Middle frontal gyrus (tissue), 1 donor: ENCODE measurements around the gene PFN4.
A peak's percentile ranks its signal among the peaks of the same experiment; 100 is the strongest.
"Not testable (repeated sequence)": the region's sequence is repeated elsewhere in the genome, so short reads cannot be mapped to it uniquely, and the experiment has no call there.

Experiments used
- DNase-seq: peaks from one replicate; pipeline ENCODE4 v3.0.0-alpha.2; 2015; ENCODE audit warnings: low spot score; ENCODE audit errors: extremely low spot score

Gene PFN4, protein sequence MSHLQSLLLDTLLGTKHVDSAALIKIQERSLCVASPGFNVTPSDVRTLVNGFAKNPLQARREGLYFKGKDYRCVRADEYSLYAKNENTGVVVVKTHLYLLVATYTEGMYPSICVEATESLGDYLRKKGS

DNA sequence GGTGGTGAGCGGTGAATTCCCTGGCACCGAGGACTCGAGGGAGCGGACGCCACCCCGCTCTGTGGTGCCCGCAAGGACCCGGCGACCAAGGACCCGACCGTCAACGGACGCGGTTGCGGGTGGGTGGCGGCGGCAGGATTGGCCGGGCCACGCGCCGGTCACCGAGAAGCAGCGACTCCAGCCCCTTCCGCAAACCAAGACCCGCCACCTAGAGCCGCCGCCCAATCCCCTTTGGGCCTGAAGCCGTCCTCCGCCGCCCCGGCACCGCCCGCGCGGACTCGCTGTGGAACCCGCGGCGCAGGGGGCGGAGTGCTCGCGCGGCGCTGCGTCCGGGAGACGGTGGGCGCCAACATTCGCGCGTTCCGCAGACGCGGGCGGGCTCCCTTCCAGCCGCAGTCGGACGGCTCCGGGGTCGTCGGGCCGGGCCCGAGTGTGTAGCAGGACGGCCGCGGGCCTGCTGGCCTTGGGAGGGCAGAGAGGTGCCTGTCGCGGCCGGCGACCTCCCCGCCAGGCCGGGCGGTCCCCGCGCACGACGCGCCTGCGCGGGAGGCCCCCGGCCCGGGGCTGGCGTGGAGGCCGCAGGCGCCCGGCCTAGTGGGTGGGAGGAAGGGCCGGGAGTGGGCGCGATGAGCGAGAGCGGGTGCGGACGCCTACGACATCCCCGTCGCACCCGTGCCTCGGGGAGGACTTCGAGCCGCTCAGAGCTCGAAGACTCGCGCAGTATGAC is at the start of gene PFN4, which contains the start of gene FAM228B:
PFN4 (minus strand) TSS at position 140 of the 727 bp plus-strand sequence. CDS start 799 bp downstream, outside the sequence.
FAM228B (plus strand) TSS at position 275 of the 727 bp plus-strand sequence. CDS start 893 bp downstream, outside the sequence.
- DNase-seq: peak; percentile 81

DNA sequence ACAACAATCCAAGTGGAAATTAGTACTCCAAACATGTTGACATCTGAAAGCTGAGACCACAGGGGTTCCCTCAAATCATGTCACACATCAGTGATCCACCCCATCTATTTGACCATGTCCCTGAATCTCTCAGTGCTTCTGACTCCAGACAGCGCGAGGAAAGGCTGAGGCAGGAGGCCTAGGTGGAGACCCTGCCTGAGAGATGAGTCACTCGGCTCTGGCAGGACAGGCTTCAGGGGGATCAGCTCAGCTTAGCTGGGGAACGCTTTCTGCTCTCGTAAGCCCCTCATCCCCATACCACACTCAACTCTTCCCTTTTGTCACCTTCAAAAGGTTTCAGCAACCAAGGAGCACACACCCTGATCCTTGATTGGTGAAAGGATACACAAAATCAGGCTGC is 45.9 kb upstream of the PFN4 start:
- DNase-seq: no peak

DNA sequence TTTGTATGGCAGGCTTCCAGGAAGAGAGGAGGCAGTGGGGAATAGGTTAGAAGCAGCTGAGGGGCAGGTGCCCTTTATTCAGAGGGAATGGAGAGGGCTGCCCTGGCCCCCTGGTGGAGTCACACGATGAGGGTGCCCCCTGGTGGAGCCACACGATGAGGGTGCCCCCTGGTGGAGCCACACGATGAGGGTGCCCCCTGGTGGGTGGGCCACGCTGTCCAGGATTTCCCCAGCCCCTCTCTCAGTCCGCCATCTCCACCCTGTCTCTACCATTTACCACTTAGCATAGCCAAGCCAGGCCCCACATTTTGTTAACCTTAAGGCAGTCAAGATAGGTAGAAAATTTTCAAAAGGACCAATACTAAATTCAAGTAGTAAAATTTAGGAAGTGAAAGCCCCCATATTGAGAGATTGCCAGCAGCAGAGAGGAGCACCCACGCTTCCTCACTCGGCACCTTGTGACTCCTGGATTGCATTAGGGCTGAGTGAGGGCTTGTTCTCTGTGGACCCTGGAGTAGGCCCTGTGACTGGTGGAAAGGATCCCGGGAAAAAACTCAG is 41.4 kb upstream of the PFN4 start:
- no peak for DNase-seq

DNA sequence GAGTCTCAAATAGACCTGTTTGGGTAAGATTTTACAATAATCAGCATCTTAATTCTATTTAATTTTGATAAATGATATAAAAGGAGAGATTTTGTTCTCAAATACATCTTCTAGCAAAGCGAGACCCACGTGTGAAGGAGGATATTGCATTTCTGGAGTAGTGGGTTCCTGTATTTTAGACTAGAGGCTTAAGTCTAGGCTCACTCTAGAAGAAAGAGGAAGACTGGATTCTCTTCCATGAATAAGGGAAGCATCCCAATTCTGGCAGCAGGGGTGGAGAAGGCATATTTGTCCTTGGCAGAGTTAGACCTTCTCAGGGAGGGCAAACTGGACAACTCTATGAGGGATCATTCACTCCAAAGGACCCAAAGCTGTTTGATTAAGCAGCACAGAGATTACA is 40.5 kb upstream of the PFN4 start:
- no peak for DNase-seq

DNA sequence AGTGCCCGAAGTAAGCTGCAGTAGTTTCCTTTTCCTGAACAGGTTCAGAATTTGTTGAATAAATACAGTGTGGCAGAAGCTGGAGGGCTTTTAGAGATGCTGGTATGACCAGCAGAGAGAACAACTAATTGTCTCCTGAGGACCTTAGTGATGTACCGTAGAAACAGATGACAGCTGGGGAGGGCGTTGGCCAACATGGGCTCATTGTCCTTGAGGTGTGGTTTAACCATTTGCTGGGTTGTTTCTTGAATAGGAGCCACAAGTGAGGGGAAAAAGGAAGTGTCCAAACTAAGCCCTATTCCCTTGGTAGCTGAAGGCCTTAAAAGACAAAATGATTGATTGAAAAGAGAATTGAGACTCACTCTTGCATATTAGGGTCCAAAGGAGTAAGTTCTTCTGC is 40.1 kb upstream of the PFN4 start:
- no peak for DNase-seq

DNA sequence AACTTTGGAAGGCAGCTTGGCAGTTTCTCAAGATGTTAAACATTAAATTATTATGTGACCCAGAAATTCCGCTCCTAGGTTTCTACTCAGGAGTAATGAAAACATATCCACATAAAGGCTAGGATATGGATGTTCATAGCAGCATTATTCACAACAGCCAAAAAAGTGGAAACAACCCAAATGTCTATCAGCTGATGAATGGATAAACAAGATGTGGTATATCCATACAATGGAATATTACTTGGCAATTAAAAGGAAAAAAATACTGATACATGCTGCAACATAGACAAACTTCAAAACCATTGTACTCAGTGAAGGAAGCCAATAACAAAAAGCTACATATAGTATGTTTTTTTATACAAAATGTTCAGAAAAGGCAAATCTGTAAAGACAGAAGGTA is 39.4 kb upstream of the PFN4 start:
- DNase-seq: no peak

DNA sequence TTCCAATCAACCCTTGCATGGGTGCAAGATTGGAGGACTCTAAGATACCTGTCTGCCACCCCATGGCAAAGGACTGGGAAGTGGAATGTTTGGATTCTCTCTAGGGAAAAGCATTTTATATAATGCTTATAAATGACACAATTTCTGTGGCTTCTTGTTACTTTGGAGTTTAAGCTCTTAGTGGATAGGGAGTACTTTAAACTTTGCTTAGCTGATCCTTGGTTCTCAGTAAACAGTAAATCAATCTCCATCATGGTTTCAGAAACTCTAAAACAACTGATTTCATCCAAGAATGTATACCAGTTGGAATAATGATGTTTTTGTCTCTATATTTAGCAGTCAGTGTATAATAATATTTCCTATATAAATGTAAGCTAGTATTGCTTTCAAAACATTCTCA is 37.6 kb upstream of the PFN4 start:
- no peak for DNase-seq

DNA sequence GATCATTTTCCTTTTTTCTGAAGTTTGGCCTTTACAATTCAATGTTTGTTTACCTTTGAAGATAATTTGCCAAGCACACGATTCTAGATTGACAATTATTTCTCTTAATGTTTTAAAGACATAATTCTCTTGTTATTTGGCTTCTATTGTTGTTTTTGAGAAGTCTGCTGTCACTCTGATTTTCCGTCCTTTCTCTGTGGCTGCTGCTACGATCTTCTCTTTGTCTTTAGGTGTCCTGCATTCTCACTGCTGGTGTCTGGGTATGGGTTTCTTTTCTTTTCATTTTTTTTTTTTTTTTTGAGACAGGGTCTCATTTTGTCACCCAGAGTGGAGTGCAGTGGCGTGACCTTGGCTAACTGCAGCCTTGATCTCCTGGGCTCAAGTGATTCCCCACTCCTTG is 36.6 kb upstream of the PFN4 start:
- DNase-seq: no peak

DNA sequence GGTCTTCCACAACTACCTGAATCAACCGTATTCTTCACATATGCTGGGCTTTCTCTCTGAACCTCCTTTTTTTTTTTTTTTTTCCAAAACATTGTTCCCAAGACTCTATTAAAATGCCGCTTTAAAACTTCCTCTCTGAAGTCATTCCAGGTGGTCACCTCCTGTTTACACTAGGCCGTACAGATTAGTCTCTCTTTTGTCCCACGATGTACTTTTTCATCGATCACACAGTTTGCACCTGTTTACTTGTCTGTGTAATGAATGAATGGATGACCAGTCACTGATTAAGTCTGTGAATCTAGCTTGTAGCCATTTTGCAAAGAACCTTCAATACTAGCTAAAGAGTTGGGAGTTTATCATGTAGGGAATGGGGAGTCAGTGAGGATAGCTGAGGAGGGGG is 35.0 kb upstream of the PFN4 start:
- DNase-seq: no peak

DNA sequence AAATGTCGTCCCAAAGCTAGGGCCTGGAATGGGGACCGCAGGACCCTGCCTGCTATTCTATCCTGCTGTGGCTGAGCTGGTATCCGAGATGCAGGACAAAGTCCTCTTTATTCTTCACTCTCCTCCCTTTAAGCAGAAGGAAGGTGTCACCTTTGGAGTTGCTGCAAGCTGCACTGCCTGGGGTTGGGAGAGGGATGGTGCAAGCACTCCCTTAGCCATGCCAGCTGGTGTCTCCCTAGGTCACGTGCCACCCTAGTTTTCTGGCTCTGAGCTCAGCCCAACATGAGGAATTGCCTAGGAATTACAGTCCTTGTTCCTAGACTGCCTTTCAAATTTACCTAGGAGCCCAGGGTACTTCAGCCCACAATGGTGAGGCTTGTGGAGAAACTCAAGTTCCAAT is 30.3 kb upstream of the PFN4 start:
- no peak for DNase-seq

DNA sequence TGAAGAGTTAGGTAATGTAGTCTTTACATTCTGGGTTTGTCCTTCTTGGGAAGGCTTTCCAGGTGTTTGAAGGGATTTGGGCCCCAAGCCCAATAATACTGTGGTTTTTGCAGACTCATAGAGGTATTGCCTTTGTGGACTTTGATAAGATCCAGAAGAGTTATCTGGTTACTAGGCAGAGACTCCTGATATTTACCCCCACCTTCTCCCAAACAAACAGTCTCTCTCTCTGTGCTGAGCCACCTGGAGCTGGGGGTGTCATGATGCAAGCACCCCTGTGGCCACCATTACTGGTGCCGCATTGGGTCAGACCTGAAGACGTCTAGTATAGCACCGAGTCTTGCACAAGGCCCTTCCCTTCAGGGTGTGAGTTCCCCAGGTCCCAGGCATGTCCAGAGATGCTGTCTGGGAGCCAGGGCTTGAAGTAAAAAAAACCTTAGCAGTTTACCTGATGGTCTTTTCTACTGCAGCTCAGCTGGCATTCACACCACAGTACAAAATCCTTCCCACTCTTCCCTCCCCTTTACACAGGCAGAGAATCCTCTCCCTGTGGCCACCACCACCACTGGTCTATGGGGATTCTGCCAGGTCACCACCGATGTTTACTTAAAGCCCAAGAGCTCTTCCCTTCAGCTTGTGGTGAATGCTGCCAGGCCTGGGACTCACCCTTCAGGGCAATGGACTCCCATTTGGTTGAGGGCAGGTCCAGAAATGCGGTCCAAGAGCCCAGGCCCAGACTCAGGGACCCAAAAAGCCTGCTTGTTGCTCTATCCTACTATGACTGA is 29.5 kb upstream of the PFN4 start:
- DNase-seq: no peak

DNA sequence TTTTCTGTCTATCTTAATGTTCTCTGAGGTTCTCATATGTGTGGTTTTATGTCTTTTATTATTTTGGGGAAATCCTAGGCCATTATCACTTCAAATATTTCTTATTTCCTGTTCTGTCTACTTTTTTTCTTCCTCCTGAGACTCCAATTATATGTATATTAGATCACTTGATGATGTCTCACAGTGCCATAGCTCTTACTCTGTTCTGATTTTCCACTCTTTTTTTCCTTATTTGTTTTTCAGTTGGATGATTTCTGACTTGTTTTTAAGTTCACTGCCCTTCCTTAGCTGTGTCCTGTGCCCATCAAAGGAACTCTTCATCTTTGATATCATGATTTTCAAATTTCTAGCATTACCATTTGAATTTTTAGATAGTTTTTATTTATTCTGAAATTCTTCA is 24.2 kb upstream of the PFN4 start:
- no peak for DNase-seq

DNA sequence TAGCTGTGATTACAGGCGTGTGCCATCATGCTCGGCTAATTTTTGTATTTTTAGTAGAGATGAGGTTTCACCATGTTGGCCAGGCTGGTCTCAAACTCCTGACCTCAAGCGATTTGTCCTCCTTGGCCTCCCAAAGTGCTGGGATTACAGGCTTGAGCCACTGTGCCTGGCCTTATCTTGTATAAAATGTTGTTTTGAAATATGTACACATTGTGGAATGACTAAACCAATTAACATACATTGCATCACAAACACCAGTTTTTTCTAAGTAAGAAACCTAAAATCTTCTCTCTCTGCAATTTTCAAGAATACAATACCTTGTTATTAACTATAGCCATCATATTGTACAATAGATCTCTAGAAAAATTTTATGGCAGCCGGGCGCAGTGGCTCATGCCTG is 17.2 kb upstream of the PFN4 start:
- DNase-seq: not testable (repeated sequence)

DNA sequence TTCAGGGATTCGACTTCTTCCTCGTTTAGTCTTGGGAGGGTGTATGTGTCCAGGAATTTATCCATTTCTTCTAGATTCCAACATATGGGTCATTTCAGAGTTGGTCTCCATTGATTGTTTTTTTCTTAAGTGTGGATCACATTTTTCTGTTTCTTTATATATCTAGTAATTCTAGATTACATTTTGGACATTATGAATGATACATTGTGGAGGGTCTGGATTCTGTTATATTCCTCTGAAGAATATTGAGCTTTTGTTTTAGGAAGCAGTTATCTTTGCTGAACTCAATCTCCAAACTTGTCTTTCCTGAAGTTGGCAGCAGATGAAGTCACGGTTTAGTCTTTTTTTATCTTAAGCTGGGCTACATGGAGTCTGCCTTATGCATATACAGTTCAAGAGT is 9.4 kb upstream of the PFN4 start:
- no peak for DNase-seq

DNA sequence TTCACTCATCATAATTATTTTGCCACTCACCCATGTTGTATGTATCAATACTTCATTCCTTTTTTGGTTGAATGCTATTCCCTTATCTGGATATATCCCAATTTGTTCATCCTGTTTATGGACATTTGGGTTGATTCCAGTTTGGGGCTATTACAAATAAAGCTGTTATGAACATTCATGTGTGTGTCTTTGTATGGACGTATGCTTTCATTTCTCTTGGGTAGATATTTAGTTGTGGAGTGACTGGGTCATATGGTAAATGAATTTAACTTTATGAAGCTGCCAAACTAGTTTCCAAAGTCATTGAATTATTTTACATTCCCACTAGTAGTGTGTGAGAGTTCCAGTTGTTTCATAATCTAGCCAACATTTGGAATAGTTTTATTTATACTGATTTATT is 2.8 kb upstream of the PFN4 start:
- no peak for DNase-seq

DNA sequence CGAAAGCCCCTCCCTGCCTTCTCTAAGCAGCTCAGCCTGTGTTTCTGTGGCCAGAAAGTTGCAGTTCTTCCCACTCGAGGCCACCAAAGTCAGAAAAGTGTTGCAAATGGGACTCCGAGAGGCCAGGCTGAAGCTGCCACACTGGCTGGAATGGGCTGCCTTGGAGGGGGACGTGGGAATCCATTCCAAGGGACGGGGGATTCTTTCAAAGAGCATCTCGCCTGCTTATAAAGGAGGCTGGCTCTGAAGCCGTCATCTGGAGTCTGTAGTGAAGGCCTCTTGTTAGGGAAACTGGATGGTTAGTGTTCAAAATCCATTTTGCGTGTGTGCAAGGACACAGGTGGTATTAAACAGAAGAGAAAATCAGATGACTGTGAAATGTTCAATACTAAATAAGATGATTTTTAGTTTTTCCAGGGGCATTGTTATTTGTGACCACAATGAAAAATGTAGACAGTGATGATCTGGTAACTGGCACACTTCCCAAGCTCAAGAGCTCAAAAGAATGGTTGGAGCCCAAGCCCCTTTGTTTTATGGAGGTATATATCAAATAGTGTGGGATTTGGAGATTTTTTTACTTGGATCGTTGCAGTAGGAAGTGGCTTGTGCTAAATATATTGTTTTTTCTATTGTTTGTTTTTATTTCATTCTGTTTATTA is 917 bp upstream of the PFN4 start:
- no peak for DNase-seq

DNA sequence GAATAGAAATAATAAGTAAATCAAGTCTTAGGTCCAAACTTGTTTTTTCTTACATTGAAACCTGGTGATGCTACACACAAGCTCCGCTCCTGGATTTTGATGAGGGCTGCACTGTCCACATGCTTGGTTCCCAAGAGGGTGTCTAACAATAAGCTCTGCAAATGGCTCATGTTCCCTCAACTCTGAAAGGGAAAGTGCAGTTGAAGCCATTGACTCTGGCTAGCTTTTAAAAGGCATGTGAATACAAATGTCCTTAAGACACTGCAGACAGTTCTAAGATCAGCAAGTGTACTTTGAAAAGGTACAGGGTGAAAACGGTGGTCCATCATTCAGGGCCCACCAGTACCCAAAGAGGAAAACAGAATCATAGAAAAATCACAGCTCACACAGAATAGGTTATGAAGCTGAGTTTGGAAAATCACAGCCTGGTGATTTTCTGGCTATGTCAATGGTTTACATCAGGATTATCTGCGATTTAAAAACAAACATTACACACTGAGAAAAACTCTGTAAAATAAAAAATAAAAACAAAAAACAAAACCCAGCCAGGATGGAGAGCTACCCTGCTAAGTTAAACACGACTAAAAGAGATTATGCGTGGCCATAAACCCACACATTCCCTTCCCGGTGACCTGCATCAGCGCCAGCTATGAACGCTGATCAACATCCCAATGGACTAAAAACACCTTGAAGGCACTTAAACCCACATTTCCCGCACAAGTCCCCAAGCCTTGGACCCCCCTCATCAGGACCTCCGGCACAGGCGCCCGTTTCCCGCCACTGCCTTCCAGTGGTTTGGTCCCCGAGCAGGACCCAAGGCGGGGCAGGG is 554 bp downstream of the PFN4 start:
- DNase-seq: no peak

DNA sequence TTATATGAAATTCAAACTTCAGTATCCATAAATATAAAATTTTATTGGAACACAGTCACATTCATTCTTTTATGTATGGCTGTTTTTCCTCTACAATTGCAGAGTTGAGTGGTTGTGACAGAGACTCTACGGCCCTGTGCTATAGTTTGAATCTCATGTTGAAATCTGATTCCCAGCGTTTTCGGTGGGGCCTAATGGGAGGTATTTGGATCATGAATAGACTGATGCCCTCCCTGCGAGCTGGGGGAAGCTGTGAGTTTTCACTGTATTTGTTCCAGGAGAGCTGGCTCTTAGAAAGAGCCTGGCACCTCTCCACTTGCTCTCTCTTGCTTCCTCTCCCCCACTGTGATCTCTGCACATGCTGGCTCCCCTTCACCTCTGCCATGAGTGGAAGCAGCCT is 1.7 kb downstream of the PFN4 start:
- no peak for DNase-seq

DNA sequence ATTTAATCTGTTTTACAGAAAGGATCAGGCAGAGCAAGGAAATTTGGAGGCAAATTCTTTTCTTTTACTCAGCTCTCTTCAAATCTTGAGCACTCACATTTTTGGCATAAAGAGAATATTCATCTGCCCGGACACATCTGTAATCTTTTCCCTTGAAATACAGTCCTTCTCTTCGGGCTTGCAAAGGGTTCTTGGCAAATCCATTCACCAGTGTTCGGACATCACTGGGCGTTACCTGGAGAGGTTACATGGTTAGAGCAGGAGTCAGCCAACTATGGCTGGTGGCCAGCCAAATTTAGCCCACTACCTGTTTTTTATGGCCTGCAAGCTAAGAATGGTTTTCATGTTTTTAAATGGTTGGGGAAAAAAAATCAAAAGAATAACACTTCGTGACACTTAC is 2.1 kb downstream of the PFN4 start:
- no peak for DNase-seq

DNA sequence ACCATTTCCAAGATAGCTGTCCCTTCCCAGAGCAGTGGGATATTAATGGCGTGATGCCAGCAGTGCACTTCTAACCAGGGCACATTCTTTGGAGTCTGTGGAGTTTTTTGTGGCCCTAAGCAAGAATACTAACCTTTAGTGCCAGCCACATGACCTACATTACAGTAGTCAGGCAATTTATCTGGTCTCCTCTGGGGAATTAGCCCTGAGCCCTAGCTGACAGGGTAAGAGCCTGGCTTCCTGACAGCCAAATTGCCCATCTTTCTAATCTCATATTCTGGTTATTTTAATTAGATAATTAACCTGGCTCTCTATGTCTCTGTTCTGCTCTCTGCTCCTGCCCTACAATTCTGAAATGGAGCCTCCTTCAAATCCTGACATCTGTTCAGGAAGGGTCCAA is 5.2 kb downstream of the PFN4 start:
- DNase-seq: no peak

DNA sequence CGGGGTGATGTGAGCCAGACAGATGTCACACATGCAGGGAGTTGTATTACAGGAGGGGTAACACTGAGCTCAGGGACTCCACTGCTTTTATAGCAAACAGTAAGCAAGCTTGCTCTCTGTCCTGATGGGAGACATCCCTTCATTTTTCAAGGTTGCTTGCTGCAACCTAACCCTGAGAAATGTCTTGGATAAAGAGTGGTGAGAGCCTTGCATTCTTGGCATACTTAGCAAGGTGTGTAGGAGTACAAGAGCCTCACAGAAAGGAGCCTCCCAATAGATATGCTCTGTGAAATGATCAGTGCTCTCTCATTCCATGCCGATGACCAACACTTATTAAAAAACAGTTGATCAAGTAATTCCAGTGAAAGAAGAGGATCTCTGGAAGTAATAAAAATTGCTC is 8.1 kb downstream of the PFN4 start:
- DNase-seq: no peak
